ENCODE measurements around the gene RELT.

Gene RELT

DNA sequence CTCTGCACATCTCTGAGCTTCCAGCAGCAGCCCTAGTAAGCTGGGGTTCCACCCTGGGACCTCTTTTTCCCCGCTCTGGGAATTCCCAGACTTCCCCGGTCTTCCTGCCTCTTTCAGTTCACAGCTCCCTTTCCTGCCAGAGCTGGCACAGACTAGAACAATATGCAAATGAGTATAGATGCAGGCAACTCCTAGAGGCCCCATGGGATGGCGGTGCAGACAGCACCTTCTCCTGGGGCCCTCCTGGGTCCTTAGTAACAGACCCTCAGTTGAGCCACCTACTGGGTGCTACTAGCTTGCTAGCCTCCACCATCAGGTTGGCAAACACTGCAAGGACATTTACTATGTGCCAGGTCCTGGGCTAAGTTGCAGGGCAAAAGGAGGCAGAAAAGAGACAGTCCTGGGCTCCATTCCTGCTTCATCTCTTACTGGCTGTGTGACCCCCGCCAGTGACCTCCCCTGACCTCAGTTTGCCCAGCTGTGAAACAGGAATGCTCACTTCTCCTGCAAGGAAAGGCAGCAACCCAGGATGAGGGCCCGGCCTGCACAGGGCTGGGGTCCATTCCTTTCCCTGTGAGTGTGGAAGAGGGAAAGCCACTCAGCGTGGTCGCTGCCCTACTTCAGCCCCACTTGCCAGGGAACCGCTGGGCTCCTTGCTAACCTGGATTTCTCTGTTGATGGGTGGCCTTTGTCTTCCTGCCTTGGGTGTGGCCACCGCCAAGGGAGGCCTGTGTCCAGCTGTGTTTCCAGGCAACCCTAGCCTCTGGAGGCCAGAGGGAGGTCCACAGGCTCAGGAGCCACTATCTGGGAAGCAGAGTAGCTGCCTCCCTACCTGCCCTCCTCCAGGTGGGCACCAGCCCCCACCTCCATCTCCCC is 7.3 kb downstream of the RELT start:
- Histone ChIP-seq H3K4me3 (ENCODE audit: low read depth, low read length) (no peak overlapping the region), H3K36me3 (peaks cover 31% of the 10 kb centered on the region), H3K27me3 (ENCODE audit: insufficient read depth, low read depth, severe bottlenecking) (no peaks in the 10 kb centered on the region), H3K9me3 (ENCODE audit: severe bottlenecking) (no peaks in the 10 kb centered on the region), H3K27ac (no peak overlapping the region)
- DNase-seq = no peak
- no peak for TF ChIP-seq CTCF (IDR thresholded peaks at IDR 0.05; ENCODE audit: low read depth, low read length)

GRCh38 chr11:73384125-73384441 is 7.9 kb downstream of the RELT start:
- H3K27ac ChIP-seq = no peak overlapping the region
- TF ChIP-seq CTCF (IDR thresholded peaks at IDR 0.05; ENCODE audit: low read depth, low read length) = no peak
- no peak for DNase-seq
- no peaks in the 10 kb centered on the region for H3K27me3 ChIP-seq (ENCODE audit: insufficient read depth, low read depth, severe bottlenecking)
- H3K4me3 ChIP-seq (ENCODE audit: low read depth, low read length) = no peak overlapping the region
- H3K36me3 ChIP-seq = peaks cover 30% of the 10 kb centered on the region
- H3K9me3 ChIP-seq (ENCODE audit: severe bottlenecking) = no peaks in the 10 kb centered on the region

- no peak for TF ChIP-seq CTCF (IDR thresholded peaks at IDR 0.05; ENCODE audit: low read depth, low read length)
- Histone ChIP-seq H3K9me3 (ENCODE audit: severe bottlenecking) (no peaks in the 10 kb centered on the region), H3K27me3 (ENCODE audit: insufficient read depth, low read depth, severe bottlenecking) (no peaks in the 10 kb centered on the region), H3K4me3 (ENCODE audit: low read depth, low read length) (no peak overlapping the region), H3K36me3 (peaks cover 30% of the 10 kb centered on the region), H3K27ac (no peak overlapping the region)
- DNase-seq = no peak
These were observed 8.3 kb downstream of the RELT start for GRCh38 chr11:73384531-73384871.

DNA sequence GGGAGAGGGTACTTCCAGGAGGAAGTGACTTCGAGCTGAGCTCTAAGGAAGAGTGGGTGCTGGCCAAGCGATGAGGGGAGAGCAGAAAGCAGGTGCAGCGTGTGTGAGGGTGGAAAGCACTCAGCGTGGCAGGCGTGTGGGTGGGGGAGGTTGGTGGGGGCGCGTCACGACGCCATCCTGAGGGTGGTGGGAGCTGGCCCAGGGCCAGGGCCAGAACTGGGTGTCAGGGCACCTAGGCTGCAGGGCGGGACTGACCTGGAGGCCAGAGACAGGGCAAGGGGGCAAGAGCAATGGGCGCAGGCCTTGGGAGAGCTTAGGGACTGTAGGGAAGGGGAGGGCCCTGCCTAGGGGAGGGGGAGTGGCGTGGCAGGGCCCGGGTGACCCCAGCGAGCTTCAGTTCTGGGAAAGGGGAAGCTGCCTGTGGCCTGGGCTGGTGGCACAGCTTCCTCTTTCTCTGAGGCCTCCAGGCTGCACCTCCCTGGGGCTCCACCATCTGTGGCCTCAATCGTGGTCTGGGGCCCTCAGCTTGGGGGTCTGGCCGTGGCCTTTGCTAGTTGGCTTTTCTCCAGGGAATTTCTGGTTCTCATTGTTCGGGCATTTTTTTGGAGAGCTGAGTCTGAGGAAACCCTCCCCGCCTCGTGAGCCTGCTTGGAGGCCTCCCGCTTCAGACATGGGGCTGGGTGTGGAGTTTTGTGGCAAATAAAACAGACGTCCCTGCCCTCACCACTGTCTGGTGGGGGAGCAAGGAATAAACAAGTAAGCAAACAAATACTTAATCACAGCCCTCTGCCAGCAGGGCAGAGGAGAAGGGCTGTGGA is 8.9 kb downstream of the RELT start:
- peaks cover 30% of the 10 kb centered on the region for H3K36me3 ChIP-seq
- no peaks in the 10 kb centered on the region for H3K27me3 ChIP-seq (ENCODE audit: insufficient read depth, low read depth, severe bottlenecking)
- DNase-seq = no peak
- H3K9me3 ChIP-seq (ENCODE audit: severe bottlenecking) = no peaks in the 10 kb centered on the region
- TF ChIP-seq CTCF (IDR thresholded peaks at IDR 0.05; ENCODE audit: low read depth, low read length) = no peak
- peak overlapping the region; percentile 50 for H3K27ac ChIP-seq
- no peak overlapping the region for H3K4me3 ChIP-seq (ENCODE audit: low read depth, low read length)

DNA sequence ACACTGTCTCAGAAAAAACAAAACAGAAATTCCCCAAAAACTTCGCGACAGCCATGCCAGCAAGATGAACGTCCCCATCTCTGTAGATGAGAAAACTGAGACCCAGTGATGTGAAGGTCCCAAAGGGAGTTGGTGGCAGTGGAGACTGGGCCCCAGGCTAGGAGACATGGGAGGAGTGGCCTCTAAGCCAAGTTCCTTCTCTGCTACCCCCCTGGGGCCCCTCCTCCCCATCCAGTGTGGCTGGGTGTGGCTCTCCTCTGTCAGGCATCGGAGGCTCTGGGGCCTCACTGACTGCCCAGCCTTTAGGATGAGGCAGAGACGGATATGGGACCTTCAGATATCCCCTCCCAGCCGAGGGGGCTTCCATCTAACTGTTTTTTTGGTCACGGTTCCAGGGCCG is 9.8 kb downstream of the RELT start:
- DNase-seq = no peak
- Histone ChIP-seq H3K4me3 (ENCODE audit: low read depth, low read length) (no peak overlapping the region), H3K9me3 (ENCODE audit: severe bottlenecking) (no peaks in the 10 kb centered on the region), H3K27me3 (ENCODE audit: insufficient read depth, low read depth, severe bottlenecking) (no peaks in the 10 kb centered on the region), H3K36me3 (peaks cover 33% of the 10 kb centered on the region), H3K27ac (peak overlapping the region; percentile 28; the same call in 1 of the 2 replicates)
- no peak for TF ChIP-seq CTCF (IDR thresholded peaks at IDR 0.05; ENCODE audit: low read depth, low read length)

Measured in WERI-Rb-1 (cell line).